ENCODE data around the gene SPTLC3.

GRCh38 chr20:13082378-13082777, 73.6 kb downstream of the SPTLC3 start:
- TF ChIP-seq CTCF (IDR thresholded peaks at IDR 0.05; ENCODE audit: low read depth, low read length, poor library complexity, severe bottlenecking) (no peak), EZH2phosphoT487 (IDR thresholded peaks at IDR 0.05; ENCODE audit: borderline replicate concordance, low read length) (no peak)
